CD4-positive, alpha-beta memory T cell (primary cell): Measurements from ENCODE around the gene TCF7L1. TPM values are rescaled to one million over a fixed set of nuclear protein-coding genes. Genes with fewer than 3 reads are reported as not detected.
"Not testable (repeated sequence)": the region's sequence is repeated elsewhere in the genome, so short reads cannot be mapped to it uniquely, and the experiment has no call there.

ENCODE experiments used
- CTCF ChIA-PET: fragments of 350-600 bp; sonication (Branson Sonifier 250); formaldehyde crosslinking; loops from one replicate; lab custom pipeline; 2021; ENCODE audit warnings: inconsistent platforms; ENCODE audit not compliant: partially characterized antibody; lab: Charles Lee
- POLR2A ChIA-PET: fragments of 350-600 bp; sonication (Branson Sonifier 250); formaldehyde crosslinking; loops from one replicate; lab custom pipeline; 2021; ENCODE audit not compliant: partially characterized antibody; lab: Charles Lee
- DNase-seq, 5 donors: peaks; one replicate each; pipeline versions ENCODE4 v3.0.0 to v3.0.0-alpha.2; 2020 to 2022; ENCODE audit warnings: mixed read lengths in 1 of 5
- H3K27ac ChIP-seq: one replicate; pipeline ENCODE4 v1.7.0; 2013; ENCODE audit warnings: low read depth, low read length
- H3K27me3 ChIP-seq: 2 replicates; pipeline ENCODE4 v1.7.0; 2013; ENCODE audit warnings: mild to moderate bottlenecking, low read length, moderate library complexity; ENCODE audit not compliant: insufficient read depth
- H3K36me3 ChIP-seq: 2 replicates; pipeline ENCODE4 v1.7.0; 2013; ENCODE audit warnings: mild to moderate bottlenecking, low read length, moderate library complexity; ENCODE audit not compliant: insufficient read depth
- H3K4me1 ChIP-seq: 2 replicates; pipeline ENCODE4 v1.7.0; 2013; ENCODE audit warnings: mild to moderate bottlenecking, low read length, moderate library complexity; ENCODE audit not compliant: insufficient read depth
- H3K4me3 ChIP-seq, 2 donors: one replicate each; pipeline ENCODE4 v1.7.0; 2013; ENCODE audit warnings: low read length in 2 of 2, mild to moderate bottlenecking in 1 of 2
- H3K9me3 ChIP-seq, 2 donors: one replicate each; pipeline ENCODE4 v1.7.0; 2013; ENCODE audit warnings: low read length in 2 of 2, control low read depth in 1 of 2; ENCODE audit not compliant: control insufficient read depth in 1 of 2
- H3K27ac Mint-ChIP-seq, 7 donors: one replicate each; pipeline ENCODE4 v1.8.0; 2020 to 2021; ENCODE audit warnings: mixed read lengths in 7 of 7, mild to moderate bottlenecking in 6 of 7, inconsistent platforms in 3 of 7, moderate library complexity in 3 of 7
- H3K27me3 Mint-ChIP-seq, 2 donors: one replicate each; pipeline ENCODE4 v1.8.0; 2020 to 2021; ENCODE audit warnings: mixed read lengths in 2 of 2
- H3K36me3 Mint-ChIP-seq, 2 donors: one replicate each; pipeline ENCODE4 v1.8.0; 2020 to 2021; ENCODE audit warnings: mixed read lengths in 2 of 2, inconsistent platforms in 1 of 2, mild to moderate bottlenecking in 1 of 2
- H3K4me1 Mint-ChIP-seq, 4 donors: one replicate each; pipeline ENCODE4 v1.8.0; 2020 to 2021; ENCODE audit warnings: mixed read lengths in 4 of 4, mild to moderate bottlenecking in 1 of 4
- H3K4me3 Mint-ChIP-seq, 8 donors: one replicate each; pipeline ENCODE4 v1.8.0; 2020 to 2021; ENCODE audit warnings: mixed read lengths in 8 of 8, mild to moderate bottlenecking in 7 of 8, moderate library complexity in 6 of 8, inconsistent platforms in 3 of 8
- H3K9me3 Mint-ChIP-seq, 8 donors: one replicate each; pipeline ENCODE4 v1.8.0; 2020 to 2021; ENCODE audit warnings: mixed read lengths in 8 of 8, mild to moderate bottlenecking in 5 of 8, inconsistent platforms in 3 of 8, moderate library complexity in 1 of 8
- intact Hi-C: fragments of 100-400 bp; cut with micrococcal nuclease; formaldehyde crosslinking; loops from one replicate; pipeline ENCODE4 v1.15.1; 2023
- polyA plus RNA-seq, 2 donors: library from polyadenylated mRNA; unstranded; fragments of 300-500 nt; fragmentation: Illumina TruSeq; gene quantifications; one replicate each; pipeline ENCODE4 v1.2.3, GENCODE V29; 2021
- total RNA-seq, 2 experiments: library from RNA; stranded (reverse); gene quantifications; one replicate each; pipeline ENCODE4 v1.2.3, GENCODE V29; 2021

The TCF7L1 gene
- total and polyA plus RNA-seq, 4 experiments from 2014 or later: 0.06 TPM; not detected in 3

DNA sequence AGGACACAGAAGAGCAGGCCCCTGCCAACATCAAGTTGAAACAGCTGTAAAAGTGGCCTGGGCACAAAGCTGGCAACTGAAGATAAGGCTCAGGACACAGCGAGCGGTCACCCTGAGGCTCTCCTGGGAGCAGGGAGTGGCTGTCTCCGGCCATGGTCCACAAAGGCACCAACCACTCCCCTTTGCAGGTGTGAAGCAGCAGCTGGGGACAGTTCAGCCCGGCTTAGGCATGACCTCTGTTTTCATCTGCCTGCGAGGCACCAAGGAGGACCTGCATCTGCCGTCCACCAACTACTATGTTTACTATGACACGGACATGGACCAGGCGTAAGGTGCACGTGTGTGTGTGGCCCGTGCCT, 181.7 kb downstream of the TCF7L1 start:
- Histone ChIP-seq H3K9me3 (no peaks in the 10 kb centered on the region), H3K4me1 (peaks cover 25% of the 10 kb centered on the region), H3K27me3 (no peaks in the 10 kb centered on the region), H3K27ac (no peak overlapping the region), H3K36me3 (peaks cover 34% of the 10 kb centered on the region), H3K4me3 (no peak overlapping the region)
- Mint-ChIP-seq H3K9me3 (no peaks in the 10 kb centered on the region), H3K4me1 (peaks cover 30 to 47% (median 34%) of the 10 kb centered on the region in 4 donors), H3K36me3 (peaks cover 36 to 51% of the 10 kb centered on the region in 2 donors), H3K4me3 (no peak overlapping the region), H3K27me3 (no peaks in the 10 kb centered on the region), H3K27ac (peak overlapping the region in 3 of 7 donors; percentile 23 to 64 (median 28))
- POLR2A ChIA-PET: interaction anchor here (1.1 to 14.3 kb wide), 2 partner anchors 8 to 40 kb away, joined by 3 to 268 read pairs; partner anchors contain the start of genes ELMOD3, RETSAT and TGOLN2
- no peak for DNase-seq
- intact Hi-C loops: no loop called here
- CTCF ChIA-PET: interaction anchor here (0.7 to 1.3 kb wide), 3 partner anchors 14 to 17 kb away, joined by 3 to 9 read pairs (median 4); no protein-coding TSS in a partner anchor

DNA sequence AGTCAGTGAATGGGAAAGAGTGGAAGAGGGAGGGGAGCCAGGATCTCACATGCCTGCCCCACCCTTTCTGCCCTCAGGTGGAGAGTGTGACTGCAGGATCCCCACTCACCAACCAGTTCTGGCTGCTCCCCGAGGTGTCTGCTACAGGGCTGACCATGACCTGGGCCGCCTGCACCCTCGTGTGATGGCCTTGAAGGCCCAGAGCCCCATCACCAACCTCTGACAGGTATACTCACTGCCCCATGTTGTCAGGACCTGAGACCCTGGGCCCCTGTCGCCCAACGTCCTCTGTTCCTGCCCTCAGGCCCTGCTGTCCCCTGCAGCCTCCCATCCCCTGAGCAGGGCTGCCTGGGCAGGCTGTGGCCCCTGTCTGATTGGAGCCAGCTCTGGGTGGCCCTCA, 182.7 kb downstream of the TCF7L1 start:
- POLR2A ChIA-PET: interaction anchor here (14.3 kb wide), 1 partner anchor 7 kb away, joined by 268 read pairs; the partner anchor contains the start of gene TGOLN2
- H3K36me3 ChIP-seq: peaks cover 45% of the 10 kb centered on the region

DNA sequence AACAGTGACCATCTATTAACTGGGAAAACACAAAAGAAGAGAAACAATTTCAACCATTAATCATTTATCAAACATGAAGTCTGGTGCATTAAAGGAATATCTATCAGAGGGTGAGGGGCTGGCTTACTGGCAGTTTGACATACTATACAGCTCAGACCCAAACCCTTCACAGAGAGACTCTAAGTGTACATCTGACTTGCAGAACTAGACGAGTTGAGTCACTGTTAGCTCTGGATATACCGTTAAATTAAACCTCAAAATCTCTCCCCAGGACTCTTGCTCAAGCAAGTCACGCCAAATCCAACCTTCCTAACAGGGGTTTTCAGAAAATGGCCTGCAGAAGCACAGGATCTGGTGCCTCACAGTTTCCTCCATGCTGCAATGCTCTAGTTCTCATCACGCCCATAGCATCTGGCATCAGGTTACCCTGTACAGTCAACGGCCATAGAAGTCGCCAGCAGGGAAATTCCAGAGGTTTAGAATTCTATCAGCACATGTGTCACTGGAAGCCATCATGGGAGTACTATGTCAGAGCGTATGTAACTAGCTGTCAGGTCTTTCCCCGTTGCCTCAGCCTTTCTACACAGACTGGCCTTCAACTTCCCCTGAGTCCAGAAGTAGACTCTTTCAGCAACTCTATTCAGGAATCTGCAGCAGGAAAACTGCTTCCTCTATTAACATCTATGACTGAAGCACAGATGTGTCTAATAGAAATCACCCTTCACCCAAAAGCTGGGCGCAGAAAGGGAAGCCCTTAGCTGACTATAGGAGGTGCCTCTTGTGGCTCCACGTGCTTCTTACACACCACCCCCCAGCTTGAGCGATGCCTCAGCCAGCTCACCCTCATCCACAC, 185.3 kb downstream of the TCF7L1 start:
- ChIA-PET CTCF (interaction anchor here (0.7 to 5.8 kb wide), 5 partner anchors 9 to 202 kb away, joined by 3 to 33 read pairs (median 8); no protein-coding TSS in a partner anchor), POLR2A (interaction anchor here (1.2 to 14.3 kb wide), 6 partner anchors 4 to 221 kb away, joined by 3 to 268 read pairs (median 6); partner anchors contain the start of genes ELMOD3, MAT2A, RETSAT and TGOLN2)
- peak in 1 of 5 donors; percentile 61 for DNase-seq
- Mint-ChIP-seq H3K36me3 (peaks cover 71 to 83% of the 10 kb centered on the region in 2 donors), H3K4me3 (peak overlapping the region; percentile 5 to 82 (median 55)), H3K4me1 (peaks cover 49 to 71% (median 58%) of the 10 kb centered on the region in 4 donors), H3K9me3 (no peaks in the 10 kb centered on the region), H3K27ac (peak overlapping the region; percentile 23 to 99 (median 77)), H3K27me3 (no peaks in the 10 kb centered on the region)
- Histone ChIP-seq H3K27ac (peak overlapping the region; percentile 42), H3K36me3 (peaks cover 69% of the 10 kb centered on the region), H3K4me3 (no peak overlapping the region), H3K4me1 (peaks cover 54% of the 10 kb centered on the region), H3K9me3 (no peaks in the 10 kb centered on the region), H3K27me3 (no peaks in the 10 kb centered on the region)
- intact Hi-C loops: loop anchor here (1.0 kb wide), 1 partner anchor 8 kb away; no protein-coding TSS in a partner anchor

More for the DNA sequence above, 182.7 kb downstream of the TCF7L1 start:
- H3K27me3 Mint-ChIP-seq, CTCF ChIA-PET, H3K9me3 Mint-ChIP-seq, H3K9me3 ChIP-seq, H3K4me3 Mint-ChIP-seq, H3K4me3 ChIP-seq, intact Hi-C loops, H3K27me3 ChIP-seq, H3K27ac ChIP-seq, DNase-seq: not testable (repeated sequence)
- peak overlapping the region in 1 of 7 donors; percentile 55 for H3K27ac Mint-ChIP-seq
- peaks cover 46 to 61% of the 10 kb centered on the region in 2 donors for H3K36me3 Mint-ChIP-seq
- H3K4me1 ChIP-seq: peaks cover 29% of the 10 kb centered on the region
- peaks cover 33 to 50% (median 38%) of the 10 kb centered on the region in 4 donors for H3K4me1 Mint-ChIP-seq

DNA sequence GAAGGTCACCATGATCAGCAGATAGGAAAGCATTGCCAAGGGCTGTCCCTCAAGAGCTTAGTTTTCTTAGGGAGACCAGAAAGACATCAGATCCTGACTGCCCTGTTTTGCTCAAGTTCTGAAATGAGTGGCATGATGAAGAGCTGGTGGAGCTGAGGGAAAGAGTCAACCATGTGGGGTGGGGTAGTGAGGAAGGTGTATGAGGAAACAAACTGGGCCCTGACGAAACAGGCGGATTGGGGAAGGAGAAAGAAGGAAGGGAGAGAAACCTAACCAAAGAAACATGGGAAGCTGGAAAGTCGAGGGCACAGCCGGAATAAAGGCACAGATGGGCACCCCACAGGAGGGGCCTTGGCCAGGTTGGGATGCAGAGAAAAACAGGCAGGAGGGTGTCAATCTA, 186.6 kb downstream of the TCF7L1 start:
- ChIA-PET POLR2A (interaction anchor here (0.6 to 14.3 kb wide), 5 partner anchors 3 to 229 kb away, joined by 3 to 268 read pairs (median 7); partner anchors contain the start of genes ELMOD3, RETSAT and TGOLN2), CTCF (interaction anchor here (0.9 to 5.8 kb wide), 5 partner anchors 10 to 46 kb away, joined by 3 to 33 read pairs (median 4); no protein-coding TSS in a partner anchor)
- no peak for DNase-seq

DNA sequence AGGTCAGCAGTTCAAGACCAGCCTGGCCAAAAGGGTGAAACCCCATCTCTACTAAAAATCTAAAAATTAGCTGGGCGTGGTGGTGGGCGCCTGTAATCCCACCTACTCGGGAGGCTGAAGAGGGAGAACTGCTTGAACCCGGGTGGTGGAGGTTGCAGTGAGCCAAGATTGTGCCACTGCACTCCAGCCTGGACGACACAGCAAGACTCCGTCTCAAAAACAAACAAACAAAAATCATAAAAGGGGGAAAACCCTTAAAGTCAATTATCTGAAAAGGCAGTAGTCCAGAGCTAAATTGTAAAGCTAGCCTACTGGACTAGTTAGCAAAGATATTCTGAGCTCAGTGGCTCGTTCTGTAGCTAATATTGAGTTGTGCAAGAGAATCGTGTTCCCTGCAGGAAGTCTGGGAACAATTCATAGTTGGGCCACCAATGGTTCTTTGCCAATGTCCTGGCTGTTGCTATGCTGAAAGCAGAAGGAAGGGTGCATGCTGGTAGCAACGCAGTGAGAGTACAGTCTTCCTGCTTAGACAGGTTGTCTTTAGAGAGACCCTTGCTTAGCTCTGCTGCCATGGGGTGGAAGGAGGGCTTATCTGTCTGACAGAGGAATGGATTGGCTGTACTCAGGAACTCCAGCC, 190.3 kb downstream of the TCF7L1 start:
- CTCF ChIA-PET: interaction anchor here (0.9 to 5.5 kb wide), 5 partner anchors 11 to 228 kb away, joined by 3 to 28 read pairs (median 4); no protein-coding TSS in a partner anchor
- Histone ChIP-seq H3K27ac (peak overlapping the region; percentile 21), H3K4me3 (no peak overlapping the region)

More for the DNA sequence above, 186.6 kb downstream of the TCF7L1 start:
- H3K4me1 Mint-ChIP-seq: peaks cover 55 to 80% (median 66%) of the 10 kb centered on the region in 4 donors
- intact Hi-C loops: loop anchor here (10.0 kb wide), 1 partner anchor 295 kb away; the partner anchor contains the start of genes C2orf68 and USP39
- no peaks in the 10 kb centered on the region for H3K9me3 Mint-ChIP-seq
- peaks cover 68% of the 10 kb centered on the region for H3K4me1 ChIP-seq
- H3K9me3 ChIP-seq: no peaks in the 10 kb centered on the region
- H3K36me3 Mint-ChIP-seq: peaks cover 76 to 87% of the 10 kb centered on the region in 2 donors
- peaks cover 77% of the 10 kb centered on the region for H3K36me3 ChIP-seq
- peak overlapping the region; percentile 62 to 99 (median 80) for H3K27ac Mint-ChIP-seq
- no peak overlapping the region for H3K4me3 ChIP-seq
- H3K4me3 Mint-ChIP-seq: peak overlapping the region in 6 of 8 donors; percentile 31 to 61 (median 42)
- no peaks in the 10 kb centered on the region for H3K27me3 Mint-ChIP-seq
- no peak overlapping the region for H3K27ac ChIP-seq
- H3K27me3 ChIP-seq: no peaks in the 10 kb centered on the region

DNA sequence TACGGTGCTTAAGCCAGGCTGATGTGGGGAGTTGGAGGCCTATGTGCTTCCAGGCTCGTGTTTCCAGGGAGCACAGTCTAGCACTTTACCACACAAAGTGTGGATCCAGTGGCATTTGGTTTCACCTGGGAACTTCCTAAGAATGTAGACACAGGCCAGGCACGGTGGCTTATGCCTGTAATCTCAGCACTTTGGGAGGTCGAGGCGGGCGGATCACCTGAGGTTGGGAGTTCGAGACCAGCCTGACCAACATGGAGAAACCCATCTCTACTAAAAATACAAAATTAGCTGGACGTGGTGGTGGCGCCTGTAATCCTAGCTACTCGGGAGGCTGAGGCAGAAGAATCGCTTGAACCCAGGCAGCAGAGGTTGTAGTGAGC, 190.8 kb downstream of the TCF7L1 start:
- H3K4me1 ChIP-seq: peaks cover 78% of the 10 kb centered on the region
- H3K4me3 Mint-ChIP-seq: peak overlapping the region; percentile 92 to 100 (median 98)
- intact Hi-C loops: loop anchor here (10.0 kb wide), 1 partner anchor 291 kb away; the partner anchor contains the start of genes C2orf68 and USP39
- ChIA-PET POLR2A (interaction anchor here (1.7 to 12.9 kb wide), 3 partner anchors 11 to 216 kb away, joined by 3 to 268 read pairs (median 240); partner anchors contain the start of genes ELMOD3 and RETSAT), CTCF (interaction anchor here (0.9 to 5.5 kb wide), 5 partner anchors 11 to 227 kb away, joined by 3 to 28 read pairs (median 4); no protein-coding TSS in a partner anchor)
- peak overlapping the region; percentile 98 for H3K27ac ChIP-seq
- H3K4me1 Mint-ChIP-seq: peaks cover 53 to 99% (median 66%) of the 10 kb centered on the region in 4 donors
- H3K27me3 Mint-ChIP-seq, H3K9me3 Mint-ChIP-seq, H3K27me3 ChIP-seq, DNase-seq, H3K4me3 ChIP-seq, H3K9me3 ChIP-seq: not testable (repeated sequence)
- peak overlapping the region; percentile 79 to 100 (median 93) for H3K27ac Mint-ChIP-seq
- H3K36me3 Mint-ChIP-seq: peaks cover 81 to 94% of the 10 kb centered on the region in 2 donors
- peaks cover 56% of the 10 kb centered on the region for H3K36me3 ChIP-seq

More for the DNA sequence above, 190.3 kb downstream of the TCF7L1 start:
- Mint-ChIP-seq H3K9me3 (no peaks in the 10 kb centered on the region), H3K36me3 (peaks cover 86 to 97% of the 10 kb centered on the region in 2 donors), H3K27ac (peak overlapping the region; percentile 79 to 100 (median 93)), H3K27me3 (no peaks in the 10 kb centered on the region), H3K4me1 (peaks cover 55 to 99% (median 67%) of the 10 kb centered on the region in 4 donors), H3K4me3 (peak overlapping the region; percentile 92 to 100 (median 98))
- Histone ChIP-seq H3K4me1 (peaks cover 78% of the 10 kb centered on the region), H3K9me3 (no peaks in the 10 kb centered on the region), H3K27me3 (no peaks in the 10 kb centered on the region), H3K36me3 (peaks cover 59% of the 10 kb centered on the region)
- no peak for DNase-seq
- intact Hi-C loops: loop anchor here (10.0 kb wide), 1 partner anchor 291 kb away; the partner anchor contains the start of genes C2orf68 and USP39
- POLR2A ChIA-PET: interaction anchor here (1.7 to 12.9 kb wide), 3 partner anchors 10 to 216 kb away, joined by 3 to 268 read pairs (median 240); partner anchors contain the start of genes ELMOD3 and RETSAT
